ENCODE data around the gene C1QTNF12.

DNA sequence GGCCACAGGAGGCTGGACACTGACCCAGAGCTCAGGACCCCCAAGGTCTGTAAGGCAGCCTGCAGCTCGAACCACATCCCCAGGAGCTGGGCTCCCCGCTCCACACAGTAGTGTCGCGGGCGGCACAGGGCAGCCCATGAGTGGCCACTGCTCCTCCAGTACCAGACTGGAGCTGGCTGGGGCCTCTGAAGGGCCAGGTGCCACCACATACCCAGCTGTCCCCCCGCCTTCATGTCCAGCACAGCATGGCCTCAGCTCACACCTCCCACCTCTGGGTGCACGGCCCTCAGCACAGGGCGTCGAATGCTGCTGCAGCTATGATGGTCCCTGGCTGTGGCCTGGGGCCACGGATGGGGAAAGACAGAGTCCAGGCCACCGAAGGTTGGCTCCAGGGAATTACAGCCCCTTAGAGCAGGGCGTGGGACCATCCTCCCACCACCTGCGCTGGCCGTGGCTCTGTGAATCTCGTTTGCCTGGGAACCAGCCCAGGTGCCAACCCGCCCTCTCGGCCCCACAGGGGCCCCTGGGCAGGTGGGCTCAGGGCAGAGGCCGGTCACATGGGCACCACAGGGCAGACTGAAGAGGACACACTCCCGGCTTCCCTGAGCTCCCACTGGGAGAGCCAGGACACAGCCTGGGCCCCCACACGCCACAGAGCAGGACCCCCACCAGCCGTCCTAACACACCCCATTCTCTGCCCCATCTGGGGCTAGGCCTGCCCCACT, 30.5 kb downstream of the C1QTNF12 start:
- TF ChIP-seq EZH2 (IDR thresholded peaks at IDR 0.05; ENCODE audit: borderline replicate concordance, insufficient read depth, low read length, poor library complexity, severe bottlenecking) = no peak
- TF ChIP-seq, protein P1, sequence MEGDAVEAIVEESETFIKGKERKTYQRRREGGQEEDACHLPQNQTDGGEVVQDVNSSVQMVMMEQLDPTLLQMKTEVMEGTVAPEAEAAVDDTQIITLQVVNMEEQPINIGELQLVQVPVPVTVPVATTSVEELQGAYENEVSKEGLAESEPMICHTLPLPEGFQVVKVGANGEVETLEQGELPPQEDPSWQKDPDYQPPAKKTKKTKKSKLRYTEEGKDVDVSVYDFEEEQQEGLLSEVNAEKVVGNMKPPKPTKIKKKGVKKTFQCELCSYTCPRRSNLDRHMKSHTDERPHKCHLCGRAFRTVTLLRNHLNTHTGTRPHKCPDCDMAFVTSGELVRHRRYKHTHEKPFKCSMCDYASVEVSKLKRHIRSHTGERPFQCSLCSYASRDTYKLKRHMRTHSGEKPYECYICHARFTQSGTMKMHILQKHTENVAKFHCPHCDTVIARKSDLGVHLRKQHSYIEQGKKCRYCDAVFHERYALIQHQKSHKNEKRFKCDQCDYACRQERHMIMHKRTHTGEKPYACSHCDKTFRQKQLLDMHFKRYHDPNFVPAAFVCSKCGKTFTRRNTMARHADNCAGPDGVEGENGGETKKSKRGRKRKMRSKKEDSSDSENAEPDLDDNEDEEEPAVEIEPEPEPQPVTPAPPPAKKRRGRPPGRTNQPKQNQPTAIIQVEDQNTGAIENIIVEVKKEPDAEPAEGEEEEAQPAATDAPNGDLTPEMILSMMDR (IDR thresholded peaks at IDR 0.05; ENCODE audit: poor library complexity, severe bottlenecking) = no peak
- TF ChIP-seq TAF1 (IDR thresholded peaks at IDR 0.05; ENCODE audit: low read depth) = no peak
- no peak for TF ChIP-seq POLR2AphosphoS5 (IDR thresholded peaks at IDR 0.05)
- TF ChIP-seq, protein P2, sequence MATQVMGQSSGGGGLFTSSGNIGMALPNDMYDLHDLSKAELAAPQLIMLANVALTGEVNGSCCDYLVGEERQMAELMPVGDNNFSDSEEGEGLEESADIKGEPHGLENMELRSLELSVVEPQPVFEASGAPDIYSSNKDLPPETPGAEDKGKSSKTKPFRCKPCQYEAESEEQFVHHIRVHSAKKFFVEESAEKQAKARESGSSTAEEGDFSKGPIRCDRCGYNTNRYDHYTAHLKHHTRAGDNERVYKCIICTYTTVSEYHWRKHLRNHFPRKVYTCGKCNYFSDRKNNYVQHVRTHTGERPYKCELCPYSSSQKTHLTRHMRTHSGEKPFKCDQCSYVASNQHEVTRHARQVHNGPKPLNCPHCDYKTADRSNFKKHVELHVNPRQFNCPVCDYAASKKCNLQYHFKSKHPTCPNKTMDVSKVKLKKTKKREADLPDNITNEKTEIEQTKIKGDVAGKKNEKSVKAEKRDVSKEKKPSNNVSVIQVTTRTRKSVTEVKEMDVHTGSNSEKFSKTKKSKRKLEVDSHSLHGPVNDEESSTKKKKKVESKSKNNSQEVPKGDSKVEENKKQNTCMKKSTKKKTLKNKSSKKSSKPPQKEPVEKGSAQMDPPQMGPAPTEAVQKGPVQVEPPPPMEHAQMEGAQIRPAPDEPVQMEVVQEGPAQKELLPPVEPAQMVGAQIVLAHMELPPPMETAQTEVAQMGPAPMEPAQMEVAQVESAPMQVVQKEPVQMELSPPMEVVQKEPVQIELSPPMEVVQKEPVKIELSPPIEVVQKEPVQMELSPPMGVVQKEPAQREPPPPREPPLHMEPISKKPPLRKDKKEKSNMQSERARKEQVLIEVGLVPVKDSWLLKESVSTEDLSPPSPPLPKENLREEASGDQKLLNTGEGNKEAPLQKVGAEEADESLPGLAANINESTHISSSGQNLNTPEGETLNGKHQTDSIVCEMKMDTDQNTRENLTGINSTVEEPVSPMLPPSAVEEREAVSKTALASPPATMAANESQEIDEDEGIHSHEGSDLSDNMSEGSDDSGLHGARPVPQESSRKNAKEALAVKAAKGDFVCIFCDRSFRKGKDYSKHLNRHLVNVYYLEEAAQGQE (IDR thresholded peaks at IDR 0.05; ENCODE audit: borderline replicate concordance) = no peak
- no peak for TF ChIP-seq EP300 (conservative IDR thresholded peaks at IDR 0.05; ENCODE audit: poor library complexity, severe bottlenecking)
- no peak for TF ChIP-seq MXI1 (conservative IDR thresholded peaks at IDR 0.05; ENCODE audit: poor library complexity, severe bottlenecking)
- TF ChIP-seq RAD21 (conservative IDR thresholded peaks at IDR 0.05) = no peak
- no peak for TF ChIP-seq SMC3 (conservative IDR thresholded peaks at IDR 0.05; ENCODE audit: poor library complexity)

All from neural cell (in vitro differentiated cells).